NCI-H69 (cell line): Measurements from ENCODE around the gene TRPM8.

Experiments used
- DNase-seq: peaks from one replicate; lab custom pipeline; 2025; lab: John Stamatoyannopoulos, UW

The TRPM8 gene

DNA sequence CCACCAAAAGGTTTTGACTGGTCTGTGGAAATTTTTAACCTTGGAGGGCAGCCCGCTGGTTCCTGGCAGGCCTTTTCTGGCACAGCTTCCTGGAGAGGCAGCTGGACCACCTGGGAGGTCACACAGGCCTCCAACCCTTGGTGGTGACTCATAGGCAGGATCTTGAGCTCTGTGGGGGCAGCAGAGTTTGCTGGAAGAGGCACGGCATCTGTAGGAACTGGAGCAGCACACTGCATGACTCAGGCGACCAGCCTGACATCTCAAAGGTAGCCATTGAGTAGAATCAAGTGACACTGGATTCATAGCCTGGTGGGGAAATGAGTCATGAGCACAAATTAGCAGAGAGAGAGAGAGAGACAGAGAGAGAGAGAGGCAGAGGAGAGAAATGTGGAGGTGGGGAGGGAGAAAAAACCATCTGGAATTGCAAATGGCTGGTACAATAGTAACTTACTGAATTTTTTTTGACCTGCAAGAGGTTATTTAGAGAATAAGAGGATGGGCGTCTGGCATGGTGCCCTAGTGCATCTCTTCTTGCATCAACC is 57.4 kb downstream of the TRPM8 start:
- DNase-seq = peak; percentile 53

DNA sequence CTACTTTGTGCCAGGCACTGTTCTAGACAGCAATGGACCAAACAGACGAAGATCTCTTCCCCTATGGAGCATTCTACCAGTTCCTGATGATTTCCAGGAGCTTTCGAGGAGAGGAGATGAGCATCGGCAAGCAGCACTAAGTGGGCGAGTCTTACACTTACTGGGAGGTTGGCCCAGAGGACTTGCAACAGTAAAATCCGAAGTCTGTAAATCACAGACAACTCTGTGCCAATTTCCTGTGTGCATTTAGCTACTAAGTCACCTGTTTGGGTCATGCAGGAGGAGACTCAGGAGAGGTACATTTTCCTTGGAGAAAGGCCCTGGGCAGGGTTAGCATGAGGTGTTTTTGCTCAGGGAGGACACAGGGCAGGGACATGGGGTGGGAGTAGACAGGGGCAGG is 58.9 kb downstream of the TRPM8 start:
- no peak for DNase-seq

DNA sequence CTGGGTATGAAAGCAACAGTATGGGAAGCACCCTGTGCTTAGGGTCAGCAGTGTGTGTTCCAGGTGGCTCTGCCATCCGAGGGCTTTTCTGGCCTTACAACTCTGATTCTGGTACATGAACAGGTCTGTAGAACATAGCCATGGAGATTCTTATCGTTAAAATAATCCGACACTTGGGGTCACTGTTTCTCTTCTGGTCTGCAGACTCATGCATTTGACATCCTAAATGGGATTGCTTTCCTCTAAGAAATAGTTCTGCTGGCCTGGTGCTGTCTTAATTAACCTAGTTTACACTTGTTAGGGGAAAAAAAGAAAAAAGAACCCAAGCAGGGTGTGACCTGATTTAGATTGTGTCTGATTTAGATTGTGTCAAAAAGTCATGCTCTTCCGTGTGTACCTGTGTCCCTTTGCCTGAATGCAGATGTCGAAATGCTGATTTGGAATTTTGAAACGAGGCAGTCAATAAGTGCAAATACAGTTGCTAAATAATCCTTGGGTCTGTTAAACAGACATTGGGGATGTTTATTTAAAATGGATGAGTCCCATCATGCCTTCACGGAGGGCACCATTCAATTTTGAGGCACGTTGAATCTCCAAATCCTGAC is 59.6 kb downstream of the TRPM8 start:
- peak; percentile 69 for DNase-seq

DNA sequence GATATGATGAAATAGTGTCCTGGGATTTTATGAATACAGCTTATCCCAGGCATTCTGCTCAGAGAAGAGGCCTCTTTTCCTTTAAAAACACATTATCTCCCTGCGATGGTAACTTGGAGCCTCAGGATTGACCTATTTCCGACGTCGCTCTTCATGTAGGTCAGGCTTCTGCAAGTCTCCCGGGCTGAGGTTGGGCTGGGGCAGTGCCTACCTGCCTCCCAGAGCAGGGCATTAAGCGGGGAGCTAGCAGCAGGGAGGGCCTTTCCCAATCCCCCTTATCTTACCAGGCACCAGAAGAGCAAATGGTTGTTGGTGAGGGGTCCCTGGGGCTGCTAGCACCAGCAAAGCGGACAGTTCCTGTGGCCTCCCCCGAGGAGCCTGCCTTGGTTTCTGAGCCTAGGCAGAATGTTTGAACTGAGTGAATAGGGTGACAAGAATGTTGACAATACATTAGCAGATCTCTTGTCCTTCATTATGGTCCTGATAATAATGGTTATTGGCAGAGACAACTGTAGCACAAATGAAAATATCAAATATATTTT is 60.2 kb downstream of the TRPM8 start:
- peak; percentile 6 for DNase-seq

DNA sequence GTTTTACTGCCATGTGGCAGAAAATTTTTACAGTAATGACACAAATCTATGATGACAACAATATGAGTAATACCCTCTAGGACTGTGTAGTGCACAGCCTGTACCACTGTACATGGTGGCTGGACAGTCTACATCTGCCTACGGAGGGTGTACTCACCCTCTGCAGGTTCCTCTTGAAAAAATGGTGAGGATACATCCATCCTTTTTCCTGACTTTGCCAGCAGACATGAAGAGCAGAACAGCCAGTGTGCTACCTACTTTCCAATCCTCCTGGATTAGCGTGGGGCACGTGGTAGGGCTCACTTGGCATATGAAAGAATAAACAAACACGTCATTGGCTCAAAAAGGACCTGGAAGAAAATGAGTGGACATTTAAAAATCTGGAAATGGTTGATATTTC is 62.6 kb downstream of the TRPM8 start:
- no peak for DNase-seq

DNA sequence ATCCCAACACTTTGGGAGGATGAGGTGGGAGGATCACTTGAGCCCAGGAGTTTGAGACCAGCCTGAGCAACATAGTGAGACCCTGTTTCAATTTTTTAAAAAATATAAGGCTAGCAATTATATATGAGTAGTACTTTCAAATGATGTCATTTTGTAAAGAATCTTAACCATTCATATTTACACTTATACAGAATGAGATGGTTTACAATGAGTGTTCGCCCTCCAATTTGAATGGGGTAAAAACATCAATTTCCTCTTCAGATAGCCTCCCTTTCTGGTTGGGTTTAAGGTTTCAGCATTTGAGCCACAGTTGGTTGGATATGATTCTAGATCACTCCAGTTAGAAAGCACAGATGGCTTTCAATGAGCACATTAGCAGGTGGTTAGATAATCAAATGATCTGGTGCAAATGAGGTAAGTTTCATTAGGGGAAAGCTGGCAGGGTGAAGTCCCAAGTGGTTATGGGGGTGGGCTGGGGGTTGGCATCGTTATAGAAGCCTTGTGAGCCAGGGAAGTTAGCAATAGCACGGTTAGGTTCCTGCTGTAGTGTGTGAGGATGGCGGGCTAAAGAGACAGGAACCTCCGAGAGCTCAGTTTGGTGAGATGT is 63.9 kb downstream of the TRPM8 start:
- DNase-seq = peak; percentile 79

DNA sequence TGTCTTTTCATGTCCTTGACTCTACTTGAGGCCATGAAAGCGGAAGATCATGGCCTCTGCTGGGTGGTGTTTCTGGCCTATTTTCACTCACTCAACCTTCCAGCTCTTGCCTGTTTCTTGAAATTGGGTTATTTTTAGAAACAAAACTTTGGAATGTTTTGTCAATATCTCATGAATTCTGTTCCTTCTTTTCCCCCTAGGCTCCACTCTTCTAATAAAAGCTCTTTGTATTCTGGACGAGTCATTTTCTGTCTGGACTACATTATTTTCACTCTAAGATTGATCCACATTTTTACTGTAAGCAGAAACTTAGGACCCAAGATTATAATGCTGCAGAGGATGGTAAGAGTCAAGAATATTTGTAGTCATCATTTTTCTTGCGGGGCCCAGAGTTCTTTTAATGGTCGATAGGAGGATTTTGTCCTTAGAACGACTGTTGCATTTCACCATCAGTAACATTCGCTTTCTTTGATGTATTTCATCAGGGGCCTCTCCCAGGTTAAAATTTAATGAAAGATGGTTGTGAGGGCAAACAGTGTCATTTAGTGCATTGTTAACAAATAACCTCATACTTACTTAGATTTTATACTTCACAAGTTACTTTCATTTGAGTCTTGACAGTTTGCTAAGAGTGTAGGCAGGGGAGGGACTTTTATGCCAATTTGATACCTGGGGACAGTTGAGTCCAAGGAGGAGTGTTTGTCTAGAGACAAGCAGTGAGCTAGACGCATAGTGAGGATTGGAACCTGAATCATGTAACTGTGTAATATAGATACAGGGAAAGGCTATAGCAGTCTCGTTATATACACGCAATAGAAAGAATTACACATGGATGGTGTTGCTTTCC is 64.6 kb downstream of the TRPM8 start:
- DNase-seq = no peak

DNA sequence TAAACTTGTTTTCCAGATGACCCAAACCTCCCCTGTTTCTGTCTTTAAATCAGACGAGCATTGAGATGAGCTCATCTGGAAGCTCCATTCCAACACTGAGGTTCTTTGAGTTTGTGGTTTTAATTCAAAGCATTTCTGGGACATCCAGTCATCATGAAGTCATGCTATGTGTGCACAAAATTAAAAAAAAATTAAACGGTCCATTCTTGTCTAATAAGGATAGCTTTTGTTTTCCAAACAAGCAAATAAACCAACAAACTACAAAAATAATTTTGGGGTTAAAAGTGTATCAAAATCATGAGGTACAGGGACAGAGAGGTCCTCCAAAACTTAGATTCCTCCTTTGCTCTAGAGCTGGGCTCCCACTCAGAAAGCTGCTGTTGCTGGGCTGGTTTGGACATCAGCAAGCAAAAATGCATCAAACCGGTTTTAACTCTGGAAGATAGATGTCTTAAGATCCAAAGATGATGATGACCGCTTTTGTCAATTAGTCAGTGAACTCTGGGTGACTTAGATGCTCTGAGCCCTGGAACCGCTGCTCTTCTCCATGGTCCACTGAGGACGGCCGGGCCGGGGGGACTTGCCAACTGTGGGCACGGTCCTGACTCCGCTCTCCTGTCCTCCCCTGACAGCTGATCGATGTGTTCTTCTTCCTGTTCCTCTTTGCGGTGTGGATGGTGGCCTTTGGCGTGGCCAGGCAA is 65.4 kb downstream of the TRPM8 start:
- DNase-seq = no peak

DNA sequence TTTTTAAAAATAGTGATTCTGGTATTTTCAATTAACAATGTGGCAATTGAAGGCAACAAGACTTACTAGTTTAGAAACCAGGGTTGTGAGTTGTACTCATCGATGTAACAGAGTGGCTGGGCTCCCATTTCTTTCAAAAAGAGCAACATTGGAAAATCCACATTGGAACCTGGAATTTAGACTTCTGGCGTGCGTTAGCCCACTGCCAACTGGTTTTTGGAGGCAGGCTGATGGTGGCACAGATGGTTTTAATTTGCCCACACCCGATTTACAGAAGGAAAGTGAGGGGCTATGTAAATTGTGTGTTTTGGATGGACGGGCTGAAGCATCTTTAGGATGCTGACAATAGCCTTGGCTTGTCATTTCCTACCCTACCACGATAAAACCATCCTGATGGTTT is 66.3 kb downstream of the TRPM8 start:
- no peak for DNase-seq

DNA sequence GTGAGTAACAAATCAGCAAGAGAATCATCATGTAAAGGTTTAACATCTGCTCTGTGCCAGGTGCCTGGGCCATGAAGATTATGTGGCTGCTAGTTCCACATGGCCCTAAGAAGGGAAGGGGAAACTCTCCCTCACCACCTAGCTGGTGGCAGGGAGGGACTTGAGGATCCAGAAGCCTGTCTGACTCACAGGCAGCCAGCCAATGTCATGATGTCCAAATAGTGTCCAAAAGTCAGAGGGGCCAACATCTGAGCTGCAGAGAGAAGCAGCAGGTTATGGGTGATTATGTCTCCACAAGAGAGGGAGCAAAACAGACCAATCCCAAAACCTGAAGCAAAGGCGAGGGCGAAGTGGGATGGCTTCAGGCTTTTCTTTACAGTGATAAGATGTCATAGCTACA is 71.4 kb downstream of the TRPM8 start:
- peak; percentile 7 for DNase-seq

DNA sequence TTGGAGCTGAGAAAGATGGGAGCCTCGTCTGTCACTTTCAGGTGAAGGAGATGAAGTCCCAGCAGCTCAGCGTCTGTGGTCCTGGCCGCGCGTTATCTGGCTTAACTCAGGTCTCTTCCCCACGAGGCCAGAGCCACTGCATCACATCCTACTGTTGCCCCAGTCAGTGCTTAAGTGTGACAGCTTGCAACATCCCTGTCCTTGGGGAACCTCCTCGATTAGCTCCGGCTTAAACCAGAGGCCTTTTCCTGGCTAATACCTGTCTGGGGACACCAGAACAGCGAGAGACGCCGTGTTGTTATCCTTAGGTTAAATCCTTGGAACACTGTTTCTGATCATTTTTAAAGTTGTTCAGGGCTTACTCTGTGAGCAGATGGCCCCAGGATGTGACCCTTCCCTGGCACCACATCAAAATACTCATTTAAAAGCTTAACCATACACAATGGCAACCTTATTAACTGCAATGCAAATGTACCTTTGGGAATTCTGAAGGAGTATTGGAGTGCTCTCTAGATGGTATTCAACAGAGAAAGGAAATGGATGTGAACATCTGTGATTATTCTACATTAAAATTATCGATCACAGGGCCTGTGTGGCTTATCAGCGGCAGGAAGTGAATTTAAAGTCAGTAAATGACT is 72.2 kb downstream of the TRPM8 start:
- peak; percentile 86 for DNase-seq

DNA sequence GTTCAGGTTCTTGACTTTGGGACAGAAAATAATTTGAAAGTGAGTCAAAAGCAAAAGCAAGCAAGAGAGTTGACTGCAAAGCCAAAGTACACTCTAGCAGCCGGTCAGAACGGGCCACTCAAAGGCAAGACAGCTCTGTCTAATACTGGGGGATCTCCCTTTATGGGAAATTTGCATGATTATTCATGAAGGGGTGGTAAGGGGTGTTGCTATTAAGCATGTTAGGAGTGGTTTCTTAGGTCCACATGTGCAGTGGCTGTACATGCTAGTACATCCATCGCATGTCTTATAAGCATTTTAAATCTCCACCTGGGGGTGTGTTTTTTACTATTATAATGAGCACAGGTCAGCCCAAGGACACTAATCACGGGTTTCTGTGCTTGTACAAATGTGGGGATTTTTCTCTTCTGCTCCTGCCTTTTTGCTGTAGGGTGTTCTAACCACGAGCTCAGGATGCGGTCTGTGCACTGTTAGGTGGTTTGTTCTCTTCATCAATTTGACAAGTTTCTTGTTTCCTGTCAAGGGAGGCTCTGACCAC is 73.2 kb downstream of the TRPM8 start:
- no peak for DNase-seq

DNA sequence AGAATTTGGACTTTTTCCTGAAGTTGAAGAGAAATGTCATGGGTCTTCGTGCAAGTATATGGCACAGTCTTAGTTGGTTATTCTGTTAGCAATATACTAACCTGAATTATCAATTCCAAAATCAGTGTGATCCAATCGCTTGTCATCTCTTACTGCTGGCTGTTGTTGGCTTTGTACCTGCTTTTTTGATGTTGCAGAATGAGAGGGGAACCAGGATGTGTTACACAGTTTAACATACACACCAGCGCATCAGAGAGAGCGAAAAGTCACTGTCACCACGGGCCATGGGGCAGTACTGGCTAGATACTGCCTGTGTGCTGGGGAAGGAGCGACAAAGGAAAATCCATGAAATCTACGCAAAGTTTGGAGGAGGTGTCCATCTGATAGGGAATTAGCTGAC is 74.0 kb downstream of the TRPM8 start:
- DNase-seq = no peak

DNA sequence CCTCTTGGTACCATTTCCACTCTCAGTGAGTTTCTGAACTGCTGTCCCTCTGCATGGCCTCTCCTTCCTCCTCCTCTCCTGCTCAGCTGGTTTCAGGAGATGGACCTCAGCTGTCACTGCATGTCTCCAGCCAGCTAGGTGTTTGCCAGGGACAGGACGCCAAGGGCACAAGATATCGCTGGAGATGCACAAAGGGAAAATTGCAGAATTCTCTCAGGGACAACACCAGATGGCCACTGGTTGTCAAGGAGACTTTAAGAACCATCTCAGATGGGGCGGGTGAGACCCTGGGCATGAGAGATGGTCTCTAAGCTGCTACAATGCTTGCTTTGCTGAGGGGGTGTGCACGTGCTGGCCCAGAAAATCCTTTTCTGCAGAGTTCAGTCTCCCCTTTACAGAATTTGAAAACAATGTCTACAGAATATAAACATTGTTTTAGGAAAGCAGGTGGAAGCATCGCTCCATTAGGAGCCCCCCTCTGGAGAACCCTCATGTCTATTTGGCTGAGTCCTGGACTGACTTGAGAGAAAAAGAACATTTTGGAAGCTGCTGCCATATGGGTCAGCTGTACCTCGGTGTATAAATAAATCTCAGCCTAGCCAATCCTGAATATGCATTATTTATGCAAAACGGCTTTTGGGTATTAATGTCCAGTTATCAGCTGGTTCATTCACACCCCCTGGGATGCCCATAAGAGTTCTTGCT is 75.5 kb downstream of the TRPM8 start:
- DNase-seq = no peak

DNA sequence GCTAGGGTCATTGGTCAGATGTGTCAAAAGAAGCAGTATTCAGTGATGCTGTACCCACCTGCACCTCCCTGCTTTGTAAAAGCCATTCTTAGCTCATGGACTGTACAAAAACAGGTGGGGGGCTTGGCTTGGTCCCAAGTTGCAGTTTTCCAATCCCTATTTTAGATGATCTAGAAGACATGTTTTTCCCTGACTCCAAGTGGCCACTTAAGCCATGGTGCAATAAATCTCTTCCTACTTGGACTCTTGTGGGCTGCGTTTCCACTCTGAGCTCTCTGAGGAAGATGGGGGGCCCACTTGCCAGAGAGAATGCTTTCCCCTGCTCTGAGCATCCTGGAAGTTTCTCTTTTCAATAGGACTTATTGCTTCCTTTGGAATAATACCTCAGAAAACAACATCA is 76.3 kb downstream of the TRPM8 start:
- no peak for DNase-seq

DNA sequence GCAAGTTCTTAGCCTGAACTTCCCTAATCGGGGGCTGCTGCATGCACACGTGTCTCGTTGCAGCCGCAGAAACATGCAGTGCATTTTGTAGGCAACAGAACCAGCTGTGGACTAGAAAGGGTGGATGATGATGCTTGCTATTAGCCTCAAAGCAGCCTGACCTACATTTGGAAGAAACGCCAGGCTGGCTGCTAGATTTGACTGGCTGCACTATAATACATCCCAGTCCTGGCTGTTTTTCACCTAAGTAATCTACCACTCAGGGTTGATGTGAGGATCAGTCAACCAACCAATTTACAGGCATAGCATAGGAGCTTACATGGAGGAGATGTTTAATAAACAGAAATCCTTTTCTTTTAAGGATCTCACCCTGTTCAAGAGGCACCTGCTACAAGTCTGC is 77.0 kb downstream of the TRPM8 start:
- DNase-seq = no peak

DNA sequence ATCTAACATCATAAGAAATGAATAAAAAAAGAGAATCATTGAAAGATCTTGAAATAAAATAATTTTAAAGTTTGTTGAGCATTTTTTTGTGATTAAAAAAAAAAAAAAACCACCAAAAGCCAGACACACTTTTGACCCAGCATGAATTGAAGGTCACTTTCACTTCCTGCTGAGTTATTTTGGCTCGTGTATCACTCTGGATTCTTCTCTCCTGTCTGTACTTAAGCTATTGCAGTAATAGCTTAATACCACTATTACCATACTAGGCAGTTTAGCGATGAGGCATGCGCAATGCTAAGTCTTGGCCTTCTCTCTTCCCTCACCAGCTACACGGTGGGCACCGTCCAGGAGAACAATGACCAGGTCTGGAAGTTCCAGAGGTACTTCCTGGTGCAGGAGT is 78.8 kb downstream of the TRPM8 start:
- no peak for DNase-seq

DNA sequence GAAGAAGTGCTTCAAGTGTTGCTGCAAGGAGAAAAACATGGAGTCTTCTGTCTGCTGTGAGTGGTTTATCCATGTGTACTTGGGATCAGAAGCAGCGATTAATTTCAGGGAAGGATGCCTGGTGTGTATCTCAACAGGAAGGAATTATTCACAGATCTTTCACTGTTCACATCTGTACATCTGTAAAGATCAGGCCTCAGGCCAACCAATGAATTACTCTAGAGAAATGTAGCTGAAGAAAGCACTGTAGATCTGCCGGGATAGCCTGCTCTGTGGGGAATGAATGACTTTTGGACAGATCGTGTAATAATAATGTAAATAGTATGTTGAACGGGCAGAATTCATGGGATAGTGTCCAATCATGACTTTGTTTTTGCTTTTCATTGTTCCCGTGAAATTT is 79.3 kb downstream of the TRPM8 start:
- no peak for DNase-seq

DNA sequence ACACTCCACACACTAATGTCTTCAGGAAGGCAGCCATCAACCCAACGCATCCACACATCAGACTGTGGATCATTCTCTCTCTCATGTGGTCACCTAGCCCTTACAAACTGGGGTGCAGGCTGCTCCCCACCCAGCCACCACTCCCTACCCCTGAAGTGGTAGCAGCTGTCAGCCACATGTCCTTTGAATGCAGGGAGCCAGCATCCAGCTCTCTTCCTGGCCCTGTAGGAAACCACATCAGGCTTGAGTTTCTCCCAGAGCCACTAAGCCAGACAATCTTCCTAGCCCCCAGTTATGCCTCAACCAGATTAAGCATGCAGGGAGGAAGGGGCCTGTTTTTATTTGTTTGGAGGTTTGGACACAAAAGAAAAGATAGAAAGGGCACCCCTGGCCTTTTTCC is 80.5 kb downstream of the TRPM8 start:
- DNase-seq = no peak

DNA sequence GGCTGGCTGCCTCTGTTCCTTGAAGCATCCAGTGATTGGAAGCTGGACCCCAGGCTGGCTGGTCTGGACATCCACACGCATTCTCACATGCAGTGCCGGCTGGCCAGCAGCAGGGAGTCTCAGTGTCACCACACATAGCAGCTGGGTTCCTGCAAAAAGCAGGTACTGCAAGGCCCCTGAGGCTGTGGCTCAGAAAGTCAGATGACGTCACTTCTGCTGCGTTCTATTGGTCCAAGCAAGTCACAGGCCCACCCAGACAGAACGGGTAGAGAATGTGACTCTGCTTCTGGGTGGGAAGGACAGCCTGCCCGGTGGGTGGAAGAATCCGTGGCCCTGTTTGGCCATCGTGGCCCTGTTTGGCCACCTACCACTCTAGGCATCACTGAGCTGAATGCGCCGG is 82.0 kb downstream of the TRPM8 start:
- no peak for DNase-seq
